OCI-LY7 (cell line): ENCODE measurements around the gene SEC31A. TPM values are rescaled to one million over a fixed set of nuclear protein-coding genes. Genes with fewer than 3 reads are reported as not detected.

Experiments used
- BruUV-seq: library from RNA; stranded (reverse); fragments of 400-500 nt; replicated peaks from 2 replicates; lab custom pipeline; 2021; lab: Mats Ljungman, UMichigan
- CTCF ChIA-PET: fragments of 300-600 bp; sonication (Branson Sonifier 250); formaldehyde crosslinking; loops from one replicate; lab custom pipeline; 2022; ENCODE audit warnings: antibody characterized with exemption; ENCODE audit not compliant: unreplicated experiment; lab: Charles Lee
- POLR2A ChIA-PET: fragments of 300-600 bp; sonication (Branson Sonifier 250); formaldehyde crosslinking; loops from one replicate; lab custom pipeline; 2022; ENCODE audit warnings: antibody characterized with exemption; lab: Charles Lee
- DNase-seq: peaks from one replicate; pipeline ENCODE4 v3.0.0-alpha.2; 2015; ENCODE audit warnings: low spot score
- H2AFZ ChIP-seq: fragments of 200-600 bp; sonication (generic), shearing (Covaris generic); 2 replicates; pipeline ENCODE4 v1.6.1; 2014; ENCODE audit warnings: mild to moderate bottlenecking, antibody characterized with exemption, low read length, moderate library complexity
- H3K27ac ChIP-seq: fragments of 200-600 bp; sonication (generic); 2 replicates; pipeline ENCODE4 v1.5.1; 2014; ENCODE audit warnings: mixed run types, low read depth, mild to moderate bottlenecking, moderate library complexity, low read length, inconsistent platforms; ENCODE audit not compliant: poor library complexity, severe bottlenecking
- H3K36me3 ChIP-seq: fragments of 200-600 bp; sonication (generic); 2 replicates; pipeline ENCODE4 v1.6.1; 2014; ENCODE audit warnings: mild to moderate bottlenecking, antibody characterized with exemption, low read length, moderate library complexity, mixed read lengths; ENCODE audit not compliant: insufficient read depth
- H3K4me1 ChIP-seq: fragments of 200-600 bp; sonication (generic); 2 replicates; pipeline ENCODE4 v1.5.1; 2014; ENCODE audit warnings: mild to moderate bottlenecking, low read length; ENCODE audit not compliant: insufficient read depth, poor library complexity, severe bottlenecking
- H3K4me2 ChIP-seq: fragments of 200-600 bp; sonication (generic); 2 replicates; pipeline ENCODE4 v1.6.1; 2014; ENCODE audit warnings: mild to moderate bottlenecking, low read length
- H3K4me3 ChIP-seq: fragments of 200-600 bp; sonication (generic); 2 replicates; pipeline ENCODE4 v1.5.1; 2014; ENCODE audit warnings: mild to moderate bottlenecking, low read depth, low read length; ENCODE audit not compliant: poor library complexity, severe bottlenecking
- H3K79me2 ChIP-seq: fragments of 200-600 bp; sonication (generic); 2 replicates; pipeline ENCODE4 v1.6.1; 2016; ENCODE audit warnings: low read depth, mild to moderate bottlenecking, low read length, moderate library complexity, mixed read lengths; ENCODE audit not compliant: insufficient read depth
- H3K9me2 ChIP-seq: fragments of 200-600 bp; sonication (generic); 2 replicates; pipeline ENCODE4 v1.6.1; 2016; ENCODE audit warnings: mild to moderate bottlenecking, low read length, mixed read lengths; ENCODE audit not compliant: insufficient read depth
- H3K9me3 ChIP-seq: fragments of 200-600 bp; sonication (generic); 2 replicates; pipeline ENCODE4 v1.6.1; 2014; ENCODE audit warnings: mild to moderate bottlenecking, mixed run types, low read length, mixed read lengths
- H4K20me1 ChIP-seq: fragments of 200-600 bp; sonication (generic); 2 replicates; pipeline ENCODE4 v1.6.1; 2014; ENCODE audit warnings: mild to moderate bottlenecking, antibody characterized with exemption, low read length, moderate library complexity, mixed read lengths; ENCODE audit not compliant: insufficient read depth
- EZH2phosphoT487 ChIP-seq: fragments of 200-600 bp; sonication (generic); IDR thresholded peaks from 2 replicates; pipeline ENCODE4 v1.6.1; 2018; ENCODE audit warnings: low read depth, borderline replicate concordance, mild to moderate bottlenecking, mixed run types, antibody characterized with exemption, low read length, moderate library complexity, mixed read lengths
- intact Hi-C: fragments of 100-400 bp; cut with micrococcal nuclease; formaldehyde crosslinking; loops from one replicate; pipeline ENCODE4 v1.10.0; 2022; ENCODE audit not compliant: unreplicated experiment
- total RNA-seq, 2 experiments: library from RNA; depleted of rRNA in 1 of 2; stranded (reverse); fragments of >200 nt in 1 of 2; shearing (Covaris generic) in 1 of 2; gene quantifications; 2 replicates each; pipeline ENCODE4 v1.2.3, GENCODE V29; 2014 to 2022
- TF ChIP-seq, protein P1 (sequence below): fragments of 200-600 bp; sonication (generic); conservative IDR thresholded peaks from 2 replicates; pipeline ENCODE4 v1.5.1; 2014; ENCODE audit warnings: mild to moderate bottlenecking, antibody characterized with exemption, low read length, moderate library complexity, mixed read lengths

The SEC31A gene
- total RNA-seq, 2 experiments from 2014 or later, result 93.4 to 135 TPM

DNA sequence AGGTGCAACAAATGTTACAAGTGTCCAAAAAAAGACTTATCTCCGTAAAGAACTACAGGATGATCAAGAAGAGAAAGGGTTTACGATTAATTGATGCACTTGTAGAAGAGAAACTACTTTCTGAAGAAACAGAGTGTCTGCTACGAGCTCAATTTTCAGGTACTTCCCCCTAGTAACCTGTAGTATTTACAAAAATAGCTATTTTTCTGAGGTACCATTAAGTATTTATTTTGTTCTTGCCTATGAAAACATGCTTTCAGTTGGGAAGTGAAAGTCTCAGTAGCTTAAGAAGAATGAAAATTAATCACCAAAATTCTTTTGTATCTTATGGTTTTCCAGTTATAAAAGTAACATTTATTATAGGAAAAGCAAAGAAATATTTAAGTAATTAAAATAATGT lies 15.5 kb upstream of the SEC31A start:
- BruUV-seq, result no TSS peak
- intact Hi-C loops, result loop anchor here (5.0 kb wide), 1 partner anchor 51 kb away; no protein-coding TSS in a partner anchor
- POLR2A ChIA-PET, result interaction anchor here (0.6 to 2.8 kb wide), 17 partner anchors 9 to 127 kb away, joined by 3 to 12 read pairs (median 4); partner anchors contain the start of gene LIN54

DNA sequence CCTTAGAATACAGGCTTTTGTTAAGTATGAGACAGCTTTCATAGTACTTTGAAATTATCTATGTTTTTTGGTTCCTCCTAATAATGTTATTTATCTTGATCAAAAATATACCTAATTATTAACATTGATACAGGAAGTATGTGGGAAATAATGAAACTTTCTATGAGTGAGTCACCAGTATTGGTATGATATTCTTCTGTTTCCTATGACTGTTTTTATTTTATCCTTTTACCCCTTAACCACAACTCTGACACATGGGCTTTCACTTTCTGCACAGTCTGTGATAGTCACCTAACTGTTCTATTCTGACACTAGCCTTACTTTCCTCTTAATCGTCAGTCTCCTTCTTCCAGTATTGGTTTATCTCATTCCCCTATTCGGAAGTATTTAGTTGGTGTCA lies 14.3 kb upstream of the SEC31A start:
- Histone ChIP-seq H3K36me3 (peaks cover 29% of the 10 kb centered on the region), H3K4me1 (peaks cover 46% of the 10 kb centered on the region), H3K4me2 (peak overlapping the region; percentile 75), H2AFZ (no peak overlapping the region; the same call in 1 of the 2 replicates), H4K20me1 (no peaks in the 10 kb centered on the region), H3K9me3 (no peaks in the 10 kb centered on the region), H3K79me2 (peaks cover 42% of the 10 kb centered on the region), H3K9me2 (no peaks in the 10 kb centered on the region), H3K4me3 (peak overlapping the region; percentile 48), H3K27ac (peak overlapping the region; percentile 57)
- no TSS peak for BruUV-seq
- DNase-seq, result no peak
- ChIA-PET CTCF (no interaction called here), POLR2A (interaction anchor here (0.6 to 2.8 kb wide), 9 partner anchors 32 to 112 kb away, joined by 3 to 12 read pairs (median 3); no protein-coding TSS in a partner anchor)
- intact Hi-C loops, result loop anchor here (5.0 kb wide), 1 partner anchor 52 kb away; no protein-coding TSS in a partner anchor
- TF ChIP-seq EZH2phosphoT487, result no peak
- TF ChIP-seq, protein P1, sequence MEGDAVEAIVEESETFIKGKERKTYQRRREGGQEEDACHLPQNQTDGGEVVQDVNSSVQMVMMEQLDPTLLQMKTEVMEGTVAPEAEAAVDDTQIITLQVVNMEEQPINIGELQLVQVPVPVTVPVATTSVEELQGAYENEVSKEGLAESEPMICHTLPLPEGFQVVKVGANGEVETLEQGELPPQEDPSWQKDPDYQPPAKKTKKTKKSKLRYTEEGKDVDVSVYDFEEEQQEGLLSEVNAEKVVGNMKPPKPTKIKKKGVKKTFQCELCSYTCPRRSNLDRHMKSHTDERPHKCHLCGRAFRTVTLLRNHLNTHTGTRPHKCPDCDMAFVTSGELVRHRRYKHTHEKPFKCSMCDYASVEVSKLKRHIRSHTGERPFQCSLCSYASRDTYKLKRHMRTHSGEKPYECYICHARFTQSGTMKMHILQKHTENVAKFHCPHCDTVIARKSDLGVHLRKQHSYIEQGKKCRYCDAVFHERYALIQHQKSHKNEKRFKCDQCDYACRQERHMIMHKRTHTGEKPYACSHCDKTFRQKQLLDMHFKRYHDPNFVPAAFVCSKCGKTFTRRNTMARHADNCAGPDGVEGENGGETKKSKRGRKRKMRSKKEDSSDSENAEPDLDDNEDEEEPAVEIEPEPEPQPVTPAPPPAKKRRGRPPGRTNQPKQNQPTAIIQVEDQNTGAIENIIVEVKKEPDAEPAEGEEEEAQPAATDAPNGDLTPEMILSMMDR, result no peak

More for the DNA sequence above, 15.5 kb upstream of the SEC31A start:
- H3K9me2 ChIP-seq, result no peaks in the 10 kb centered on the region
- TF ChIP-seq, protein P1, result no peak
- no peak for TF ChIP-seq EZH2phosphoT487
- H3K9me3 ChIP-seq, result no peaks in the 10 kb centered on the region
- H2AFZ ChIP-seq, result peak overlapping the region; percentile 3; the same call in 1 of the 2 replicates
- peaks cover 36% of the 10 kb centered on the region for H3K36me3 ChIP-seq
- peak overlapping the region; percentile 57 for H3K27ac ChIP-seq
- peaks cover 46% of the 10 kb centered on the region for H3K4me1 ChIP-seq
- peaks cover 36% of the 10 kb centered on the region for H3K79me2 ChIP-seq
- peak overlapping the region; percentile 75 for H3K4me2 ChIP-seq
- CTCF ChIA-PET, result no interaction called here
- no peaks in the 10 kb centered on the region for H4K20me1 ChIP-seq
- DNase-seq, result no peak
- peak overlapping the region; percentile 48 for H3K4me3 ChIP-seq

DNA sequence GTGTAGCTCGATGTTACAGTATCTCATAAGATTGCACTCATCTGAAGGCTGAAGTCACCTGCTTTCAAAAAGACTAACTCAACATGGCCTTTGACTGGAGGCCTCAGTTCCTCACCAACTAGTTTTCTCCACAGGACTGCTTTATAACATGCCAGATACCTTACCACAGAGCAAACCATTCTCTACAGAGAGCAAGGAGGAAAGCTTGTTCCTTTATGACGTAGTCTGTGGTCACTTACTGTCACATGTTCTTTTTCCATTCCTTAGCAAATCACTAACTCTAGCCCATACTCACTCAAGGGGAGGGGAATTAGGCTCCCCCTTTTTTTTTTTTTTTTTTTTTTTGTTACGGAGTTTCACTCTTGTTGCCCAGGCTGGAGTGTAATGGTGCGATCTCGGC lies 12.8 kb upstream of the SEC31A start:
- no peaks in the 10 kb centered on the region for H3K9me3 ChIP-seq
- DNase-seq, result no peak
- no peak overlapping the region for H3K27ac ChIP-seq
- CTCF ChIA-PET, result no interaction called here
- intact Hi-C loops, result no loop called here
- H3K4me3 ChIP-seq, result no peak overlapping the region
- H3K4me1 ChIP-seq, result peaks cover 46% of the 10 kb centered on the region
- TF ChIP-seq EZH2phosphoT487, result no peak
- TF ChIP-seq, protein P1, result no peak
- POLR2A ChIA-PET, result interaction anchor here (0.5 to 2.8 kb wide), 6 partner anchors 14 to 1871 kb away, joined by 3 to 12 read pairs (median 4); no protein-coding TSS in a partner anchor
- no peak overlapping the region for H2AFZ ChIP-seq
- H3K4me2 ChIP-seq, result no peak overlapping the region
- peaks cover 56% of the 10 kb centered on the region for H3K79me2 ChIP-seq
- H3K9me2 ChIP-seq, result no peaks in the 10 kb centered on the region
- no TSS peak for BruUV-seq
- peaks cover 26% of the 10 kb centered on the region for H3K36me3 ChIP-seq
- H4K20me1 ChIP-seq, result peaks cover 10% of the 10 kb centered on the region
